GM23338 (cell line): Measurements from ENCODE around the gene CFAP100. TPM values are rescaled to one million over a fixed set of nuclear protein-coding genes. Genes with fewer than 3 reads are reported as not detected.

Source experiments
- ATAC-seq: fragments of 200-7000 bp; cut with Tn5 transposase; 3 replicates; pipeline ENCODE4 v1.9.1; 2020
- DNase-seq: peaks from one replicate; pipeline ENCODE4 v3.0.0-alpha.2; 2015; ENCODE audit warnings: low spot score
- H2AFZ ChIP-seq: fragments of 200-600 bp; sonication (generic); 2 replicates; pipeline ENCODE4 v1.8.0; 2016; ENCODE audit warnings: antibody characterized with exemption, mild to moderate bottlenecking, moderate library complexity
- H3F3A ChIP-seq: fragments of 200-600 bp; sonication (generic); replicated peaks from 2 replicates; pipeline ENCODE4 v1.8.0; 2017; ENCODE audit warnings: antibody characterized with exemption, mixed run types, low read depth
- H3K27ac ChIP-seq: fragments of 200-600 bp; sonication (generic); 2 replicates; pipeline ENCODE4 v1.6.1; 2016; ENCODE audit warnings: low read depth
- H3K27me3 ChIP-seq: fragments of 200-600 bp; sonication (generic); 2 replicates; pipeline ENCODE4 v1.8.0; 2016; ENCODE audit warnings: mild to moderate bottlenecking, mixed run types, moderate library complexity; ENCODE audit not compliant: insufficient read depth
- H3K36me3 ChIP-seq: fragments of 200-600 bp; sonication (generic); 2 replicates; pipeline ENCODE4 v1.8.0; 2016; ENCODE audit warnings: mild to moderate bottlenecking; ENCODE audit not compliant: insufficient read depth
- H3K4me1 ChIP-seq: fragments of 200-600 bp; sonication (generic); 2 replicates; pipeline ENCODE4 v1.8.0; 2016; ENCODE audit warnings: mild to moderate bottlenecking, moderate library complexity; ENCODE audit not compliant: insufficient read depth
- H3K4me2 ChIP-seq: fragments of 200-600 bp; sonication (generic); 2 replicates; pipeline ENCODE4 v1.7.1; 2017; ENCODE audit warnings: mixed run types
- H3K4me3 ChIP-seq: fragments of 200-600 bp; sonication (generic); 2 replicates; pipeline ENCODE4 v1.6.1; 2016; ENCODE audit warnings: mixed run types
- H3K79me2 ChIP-seq: fragments of 200-600 bp; sonication (generic); replicated peaks from 2 replicates; pipeline ENCODE4 v1.8.0; 2017; ENCODE audit warnings: mild to moderate bottlenecking; ENCODE audit not compliant: insufficient read depth
- H3K9me2 ChIP-seq: fragments of 200-600 bp; sonication (generic); 2 replicates; pipeline ENCODE4 v1.8.0; 2017; ENCODE audit not compliant: insufficient read depth
- H4K20me1 ChIP-seq: fragments of 200-600 bp; sonication (generic); replicated peaks from 2 replicates; pipeline ENCODE4 v1.8.0; 2017; ENCODE audit warnings: mild to moderate bottlenecking; ENCODE audit not compliant: insufficient read depth
- H3K27ac Mint-ChIP-seq: 2 replicates; pipeline ENCODE4 v1.8.0; 2020; ENCODE audit warnings: inconsistent platforms, mild to moderate bottlenecking, moderate library complexity, mixed read lengths
- H3K27me3 Mint-ChIP-seq: 3 replicates; pipeline ENCODE4 v1.8.0; 2022; ENCODE audit warnings: low read depth, mild to moderate bottlenecking, moderate library complexity, mixed read lengths, inconsistent platforms; ENCODE audit not compliant: insufficient read depth, poor library complexity
- H3K36me3 Mint-ChIP-seq: 3 replicates; pipeline ENCODE4 v1.8.0; 2021; ENCODE audit warnings: low read depth, mild to moderate bottlenecking, inconsistent platforms, moderate library complexity, mixed read lengths
- H3K4me1 Mint-ChIP-seq: 3 replicates; pipeline ENCODE4 v1.8.0; 2020; ENCODE audit warnings: mild to moderate bottlenecking, inconsistent platforms, mixed read lengths
- H3K4me3 Mint-ChIP-seq: 3 replicates; pipeline ENCODE4 v1.8.0; 2021; ENCODE audit warnings: moderate library complexity, mild to moderate bottlenecking, inconsistent platforms, mixed read lengths
- H3K9me3 Mint-ChIP-seq: 3 replicates; pipeline ENCODE4 v1.8.0; 2020; ENCODE audit warnings: moderate library complexity, mild to moderate bottlenecking, inconsistent platforms, mixed read lengths
- ETS1 ChIP-seq: IDR thresholded peaks from 2 replicates; pipeline ENCODE4 v1.6.1; 2016; ENCODE audit warnings: antibody characterized with exemption
- EZH2 ChIP-seq: fragments of 200-600 bp; sonication (generic); IDR thresholded peaks from one replicate; pipeline ENCODE4 v1.8.0; 2017; ENCODE audit warnings: antibody characterized with exemption, mild to moderate bottlenecking, low read depth; ENCODE audit not compliant: unreplicated experiment
- EZH2phosphoT487 ChIP-seq: fragments of 200-600 bp; sonication (generic); IDR thresholded peaks from one replicate; pipeline ENCODE4 v1.8.1; 2018; ENCODE audit warnings: antibody characterized with exemption; ENCODE audit not compliant: unreplicated experiment
- POLR2AphosphoS5 ChIP-seq: IDR thresholded peaks from 2 replicates; pipeline ENCODE4 v1.6.1; 2016; ENCODE audit warnings: antibody characterized with exemption, low read depth
- STAT1 ChIP-seq: IDR thresholded peaks from one replicate; pipeline ENCODE4 v1.6.1; 2016; ENCODE audit warnings: antibody characterized with exemption; ENCODE audit not compliant: unreplicated experiment
- ZNF331 ChIP-seq: fragments of 250-450 bp; sonication (Bioruptor Pico); IDR thresholded peaks from 2 replicates; pipeline ENCODE4 v1.5.0; 2020; ENCODE audit warnings: low read depth, mild to moderate bottlenecking, moderate library complexity
- ZNF462 ChIP-seq: fragments of 250-450 bp; sonication (Bioruptor Pico); IDR thresholded peaks from 2 replicates; pipeline ENCODE4 v1.5.0; 2020; ENCODE audit warnings: mild to moderate bottlenecking, moderate library complexity
- polyA plus RNA-seq: library from polyadenylated mRNA; unstranded; fragments of >200 nt; fragmentation: Nextera tagmentation; extraction: Ambion mirVana; gene quantifications from 2 replicates; pipeline ENCODE4 v1.2.1, GENCODE V29; 2016
- total RNA-seq: library from RNA; depleted of rRNA; stranded (reverse); fragments of >200 nt; shearing (Covaris generic); gene quantifications from 2 replicates; pipeline ENCODE4 v1.2.3, GENCODE V29; 2014
- TF ChIP-seq, protein P1 (sequence below): IDR thresholded peaks from one replicate; pipeline ENCODE4 v1.6.1; 2018; ENCODE audit warnings: antibody characterized with exemption; ENCODE audit not compliant: unreplicated experiment

Gene CFAP100
- total and polyA plus RNA-seq, 2 experiments from 2014 or later = 0.07 TPM; not detected in 1

GRCh38 chr3:126451511-126451910 lies 56.8 kb downstream of the CFAP100 start:
- Mint-ChIP-seq H3K4me3 (no peak overlapping the region), H3K36me3 (peaks cover 32% of the 10 kb centered on the region), H3K9me3 (no peaks in the 10 kb centered on the region), H3K4me1 (peaks cover 8% of the 10 kb centered on the region), H3K27ac (no peak overlapping the region; the same call in 1 of the 2 replicates), H3K27me3 (peaks cover under 1% of the 10 kb centered on the region)
- H3K4me2 ChIP-seq = no peak overlapping the region
- H3K27ac ChIP-seq = no peak overlapping the region
- H3K4me3 ChIP-seq = no peak overlapping the region
- H3K36me3 ChIP-seq = no peaks in the 10 kb centered on the region
- DNase-seq (no peak), ATAC-seq (no peak)
- H3K4me1 ChIP-seq = peaks cover 5% of the 10 kb centered on the region; the same call in 1 of the 2 replicates
- H2AFZ ChIP-seq = no peak overlapping the region
- peaks cover 7% of the 10 kb centered on the region; the same call in 1 of the 2 replicates for H4K20me1 ChIP-seq
- H3K9me2 ChIP-seq = no peaks in the 10 kb centered on the region
- TF ChIP-seq STAT1 (no peak), EZH2 (no peak), ETS1 (no peak), ZNF331 (no peak), EZH2phosphoT487 (no peak)
- TF ChIP-seq, protein P1, sequence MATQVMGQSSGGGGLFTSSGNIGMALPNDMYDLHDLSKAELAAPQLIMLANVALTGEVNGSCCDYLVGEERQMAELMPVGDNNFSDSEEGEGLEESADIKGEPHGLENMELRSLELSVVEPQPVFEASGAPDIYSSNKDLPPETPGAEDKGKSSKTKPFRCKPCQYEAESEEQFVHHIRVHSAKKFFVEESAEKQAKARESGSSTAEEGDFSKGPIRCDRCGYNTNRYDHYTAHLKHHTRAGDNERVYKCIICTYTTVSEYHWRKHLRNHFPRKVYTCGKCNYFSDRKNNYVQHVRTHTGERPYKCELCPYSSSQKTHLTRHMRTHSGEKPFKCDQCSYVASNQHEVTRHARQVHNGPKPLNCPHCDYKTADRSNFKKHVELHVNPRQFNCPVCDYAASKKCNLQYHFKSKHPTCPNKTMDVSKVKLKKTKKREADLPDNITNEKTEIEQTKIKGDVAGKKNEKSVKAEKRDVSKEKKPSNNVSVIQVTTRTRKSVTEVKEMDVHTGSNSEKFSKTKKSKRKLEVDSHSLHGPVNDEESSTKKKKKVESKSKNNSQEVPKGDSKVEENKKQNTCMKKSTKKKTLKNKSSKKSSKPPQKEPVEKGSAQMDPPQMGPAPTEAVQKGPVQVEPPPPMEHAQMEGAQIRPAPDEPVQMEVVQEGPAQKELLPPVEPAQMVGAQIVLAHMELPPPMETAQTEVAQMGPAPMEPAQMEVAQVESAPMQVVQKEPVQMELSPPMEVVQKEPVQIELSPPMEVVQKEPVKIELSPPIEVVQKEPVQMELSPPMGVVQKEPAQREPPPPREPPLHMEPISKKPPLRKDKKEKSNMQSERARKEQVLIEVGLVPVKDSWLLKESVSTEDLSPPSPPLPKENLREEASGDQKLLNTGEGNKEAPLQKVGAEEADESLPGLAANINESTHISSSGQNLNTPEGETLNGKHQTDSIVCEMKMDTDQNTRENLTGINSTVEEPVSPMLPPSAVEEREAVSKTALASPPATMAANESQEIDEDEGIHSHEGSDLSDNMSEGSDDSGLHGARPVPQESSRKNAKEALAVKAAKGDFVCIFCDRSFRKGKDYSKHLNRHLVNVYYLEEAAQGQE = no peak
- H3F3A ChIP-seq = no peaks in the 10 kb centered on the region
- peaks cover 21% of the 10 kb centered on the region for H3K79me2 ChIP-seq
- H3K27me3 ChIP-seq = no peaks in the 10 kb centered on the region

GRCh38 chr3:126452213-126452612 lies 57.5 kb downstream of the CFAP100 start:
- H3K27me3 Mint-ChIP-seq = peaks cover 2% of the 10 kb centered on the region
- H3K9me3 Mint-ChIP-seq = no peaks in the 10 kb centered on the region
- DNase-seq (no peak), ATAC-seq (no peak)
- no peak overlapping the region for H3K4me3 ChIP-seq
- H4K20me1 ChIP-seq = peaks cover 8% of the 10 kb centered on the region; the same call in 1 of the 2 replicates
- no peaks in the 10 kb centered on the region for H3K4me1 ChIP-seq
- no peak overlapping the region for H2AFZ ChIP-seq
- H3K36me3 ChIP-seq = no peaks in the 10 kb centered on the region
- H3K4me3 Mint-ChIP-seq = no peak overlapping the region
- no peak overlapping the region for H3K27ac ChIP-seq
- H3K4me2 ChIP-seq = no peak overlapping the region
- H3K9me2 ChIP-seq = no peaks in the 10 kb centered on the region
- peaks cover 39% of the 10 kb centered on the region for H3K36me3 Mint-ChIP-seq
- H3K27me3 ChIP-seq = no peaks in the 10 kb centered on the region
- H3K79me2 ChIP-seq = peaks cover 21% of the 10 kb centered on the region
- no peak overlapping the region for H3K27ac Mint-ChIP-seq
- H3F3A ChIP-seq = no peaks in the 10 kb centered on the region
- peaks cover 2% of the 10 kb centered on the region; the same call in 2 of the 3 replicates for H3K4me1 Mint-ChIP-seq
- no peak for TF ChIP-seq POLR2AphosphoS5
- TF ChIP-seq EZH2 = no peak
- TF ChIP-seq ZNF462 (CRISPR knock-in tag) = no peak
